SU-DHL-6 (cell line): ENCODE results near the gene GIMAP8.

Source experiments
- H2AFZ ChIP-seq: fragments of 200-600 bp; sonication (generic); 2 replicates; pipeline ENCODE4 v1.6.1; 2014; ENCODE audit warnings: low read depth, mild to moderate bottlenecking, moderate library complexity, mixed read lengths, antibody characterized with exemption, low read length; ENCODE audit not compliant: severe bottlenecking
- H3F3A ChIP-seq: fragments of 200-600 bp; shearing (Covaris generic); 2 replicates; pipeline ENCODE4 v1.6.0; 2016; ENCODE audit warnings: antibody characterized with exemption, mild to moderate bottlenecking; ENCODE audit not compliant: insufficient read depth
- H3K27ac ChIP-seq: fragments of 200-600 bp; sonication (generic); 2 replicates; pipeline ENCODE4 v1.5.1; 2016; ENCODE audit warnings: low read depth, mild to moderate bottlenecking, low read length, moderate library complexity, mixed read lengths
- H3K27me3 ChIP-seq: fragments of 200-600 bp; sonication (generic), shearing (Covaris generic); 2 replicates; pipeline ENCODE4 v1.6.0; 2014; ENCODE audit warnings: mild to moderate bottlenecking, low read length
- H3K36me3 ChIP-seq: fragments of 200-600 bp; sonication (generic); 2 replicates; pipeline ENCODE4 v1.6.1; 2014; ENCODE audit warnings: mild to moderate bottlenecking, low read length, mixed read lengths
- H3K4me2 ChIP-seq: fragments of 300-600, 200-600 bp; shearing (Covaris generic), sonication (generic); 2 replicates; pipeline ENCODE4 v1.6.0; 2014; ENCODE audit warnings: low read length, low read depth, mild to moderate bottlenecking; ENCODE audit not compliant: poor library complexity, severe bottlenecking
- H3K4me3 ChIP-seq: fragments of 200-600 bp; sonication (generic); 2 replicates; pipeline ENCODE4 v1.5.1; 2014; ENCODE audit warnings: antibody characterized with exemption, low read length, mild to moderate bottlenecking, mixed read lengths; ENCODE audit not compliant: insufficient read depth, poor library complexity, severe bottlenecking
- H3K79me2 ChIP-seq: fragments of 200-600 bp; sonication (generic); 2 replicates; pipeline ENCODE4 v1.6.1; 2014; ENCODE audit warnings: mild to moderate bottlenecking, low read length, moderate library complexity; ENCODE audit not compliant: insufficient read depth
- H3K9ac ChIP-seq: fragments of 200-600 bp; sonication (generic); 2 replicates; pipeline ENCODE4 v1.7.0; 2014; ENCODE audit warnings: mild to moderate bottlenecking, low read length
- H3K9me2 ChIP-seq: fragments of 200-600 bp; sonication (generic); replicated peaks from 2 replicates; pipeline ENCODE4 v1.6.1; 2014; ENCODE audit warnings: low read length; ENCODE audit not compliant: insufficient read depth
- H3K9me3 ChIP-seq: fragments of 200-600 bp; sonication (generic); 2 replicates; pipeline ENCODE4 v1.6.1; 2014; ENCODE audit warnings: low read length, mixed read lengths; ENCODE audit not compliant: insufficient read depth
- H4K20me1 ChIP-seq: fragments of 200-600 bp; sonication (generic); 2 replicates; pipeline ENCODE4 v1.6.1; 2014; ENCODE audit warnings: low read depth, mild to moderate bottlenecking, antibody characterized with exemption, low read length, moderate library complexity, mixed read lengths
- EZH2phosphoT487 ChIP-seq: fragments of 200-600 bp; sonication (generic), shearing (Covaris generic); conservative IDR thresholded peaks from 2 replicates; pipeline ENCODE4 v1.6.1; 2018; ENCODE audit warnings: mild to moderate bottlenecking, antibody characterized with exemption, low read length, moderate library complexity, mixed read lengths
- TF ChIP-seq, protein P1 (sequence below): fragments of 200-600 bp; sonication (generic); IDR thresholded peaks from one replicate; pipeline ENCODE4 v1.5.1; 2017; ENCODE audit warnings: antibody characterized with exemption, mild to moderate bottlenecking, low read length, moderate library complexity; ENCODE audit not compliant: insufficient read depth, poor library complexity, severe bottlenecking

The GIMAP8 gene

GRCh38 chr7:150463461-150463860, 13.0 kb downstream of the GIMAP8 start:
- no peak overlapping the region for H3K4me2 ChIP-seq
- H3F3A ChIP-seq = no peaks in the 10 kb centered on the region
- no peaks in the 10 kb centered on the region for H3K27me3 ChIP-seq
- H3K9me2 ChIP-seq = no peaks in the 10 kb centered on the region
- no peak overlapping the region for H3K27ac ChIP-seq
- TF ChIP-seq, protein P1, sequence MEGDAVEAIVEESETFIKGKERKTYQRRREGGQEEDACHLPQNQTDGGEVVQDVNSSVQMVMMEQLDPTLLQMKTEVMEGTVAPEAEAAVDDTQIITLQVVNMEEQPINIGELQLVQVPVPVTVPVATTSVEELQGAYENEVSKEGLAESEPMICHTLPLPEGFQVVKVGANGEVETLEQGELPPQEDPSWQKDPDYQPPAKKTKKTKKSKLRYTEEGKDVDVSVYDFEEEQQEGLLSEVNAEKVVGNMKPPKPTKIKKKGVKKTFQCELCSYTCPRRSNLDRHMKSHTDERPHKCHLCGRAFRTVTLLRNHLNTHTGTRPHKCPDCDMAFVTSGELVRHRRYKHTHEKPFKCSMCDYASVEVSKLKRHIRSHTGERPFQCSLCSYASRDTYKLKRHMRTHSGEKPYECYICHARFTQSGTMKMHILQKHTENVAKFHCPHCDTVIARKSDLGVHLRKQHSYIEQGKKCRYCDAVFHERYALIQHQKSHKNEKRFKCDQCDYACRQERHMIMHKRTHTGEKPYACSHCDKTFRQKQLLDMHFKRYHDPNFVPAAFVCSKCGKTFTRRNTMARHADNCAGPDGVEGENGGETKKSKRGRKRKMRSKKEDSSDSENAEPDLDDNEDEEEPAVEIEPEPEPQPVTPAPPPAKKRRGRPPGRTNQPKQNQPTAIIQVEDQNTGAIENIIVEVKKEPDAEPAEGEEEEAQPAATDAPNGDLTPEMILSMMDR = no peak
- TF ChIP-seq EZH2phosphoT487 = no peak
- H2AFZ ChIP-seq = no peak overlapping the region
- H3K4me3 ChIP-seq = no peak overlapping the region
- H3K9ac ChIP-seq = no peak overlapping the region
- no peaks in the 10 kb centered on the region for H3K79me2 ChIP-seq
- H3K9me3 ChIP-seq = no peaks in the 10 kb centered on the region
- no peaks in the 10 kb centered on the region for H3K36me3 ChIP-seq
- H4K20me1 ChIP-seq = no peaks in the 10 kb centered on the region

- H3K9ac ChIP-seq = no peak overlapping the region
- no peaks in the 10 kb centered on the region for H3K27me3 ChIP-seq
- H3K4me2 ChIP-seq = no peak overlapping the region
- no peaks in the 10 kb centered on the region for H3K9me3 ChIP-seq
- H3K36me3 ChIP-seq = no peaks in the 10 kb centered on the region
- no peak for TF ChIP-seq EZH2phosphoT487
- TF ChIP-seq, protein P1 = no peak
- H2AFZ ChIP-seq = no peak overlapping the region
- no peaks in the 10 kb centered on the region for H3K9me2 ChIP-seq
- H3K27ac ChIP-seq = no peak overlapping the region
- no peaks in the 10 kb centered on the region for H4K20me1 ChIP-seq
- H3K4me3 ChIP-seq = no peak overlapping the region
- H3F3A ChIP-seq = no peaks in the 10 kb centered on the region
- H3K79me2 ChIP-seq = no peaks in the 10 kb centered on the region
Observed at GRCh38 chr7:150464962-150465361, 14.5 kb downstream of the GIMAP8 start.

GRCh38 chr7:150465414-150465813, 15.0 kb downstream of the GIMAP8 start:
- no peak overlapping the region for H3K27ac ChIP-seq
- no peaks in the 10 kb centered on the region for H3K27me3 ChIP-seq
- no peaks in the 10 kb centered on the region for H3K36me3 ChIP-seq
- H3K79me2 ChIP-seq = no peaks in the 10 kb centered on the region
- no peak overlapping the region for H3K9ac ChIP-seq
- no peaks in the 10 kb centered on the region for H3K9me3 ChIP-seq
- no peak overlapping the region for H2AFZ ChIP-seq
- no peaks in the 10 kb centered on the region for H3F3A ChIP-seq
- H4K20me1 ChIP-seq = no peaks in the 10 kb centered on the region
- TF ChIP-seq, protein P1 = no peak
- no peak for TF ChIP-seq EZH2phosphoT487
- no peak overlapping the region for H3K4me3 ChIP-seq
- H3K4me2 ChIP-seq = no peak overlapping the region
- no peaks in the 10 kb centered on the region for H3K9me2 ChIP-seq
